Endothelial cell of umbilical vein (primary cell): Measurements from ENCODE around the gene TTC21A. TPM values are rescaled to one million over a fixed set of nuclear protein-coding genes. Genes with fewer than 3 reads are reported as not detected.

ENCODE experiments used
- BruUV-seq: library from RNA; stranded (reverse); fragments of 400-500 nt; replicated peaks from 2 replicates; lab custom pipeline; 2021; lab: Mats Ljungman, UMichigan
- CTCF ChIA-PET: fragments of 300-600, 350-600 bp; sonication (Branson Sonifier 250); formaldehyde crosslinking; loops from one replicate; lab custom pipeline; 2021; ENCODE audit warnings: antibody characterized with exemption, inconsistent platforms; lab: Charles Lee
- POLR2A ChIA-PET: fragments of 300-600, 350-600 bp; sonication (Branson Sonifier 250); formaldehyde crosslinking; loops from one replicate; lab custom pipeline; 2021; ENCODE audit warnings: antibody characterized with exemption, inconsistent platforms; lab: Charles Lee
- DNase-seq: peaks from one replicate; pipeline ENCODE4 v3.0.0-alpha.2; 2011; ENCODE audit warnings: low read depth, low spot score
- FAIRE-seq: peaks from 2 replicates; lab custom pipeline; 2011; peaks lifted over from hg19 to GRCh38; lab: Jason Lieb, UNC
- H2AFZ ChIP-seq: 2 replicates; pipeline ENCODE4 v1.6.0; 2012; ENCODE audit warnings: low read depth, low read length, control low read depth, inconsistent platforms
- H3K27ac ChIP-seq: 2 replicates; pipeline ENCODE4 v1.5.1; 2011; ENCODE audit warnings: low read depth, mild to moderate bottlenecking, control low read depth, low read length, moderate library complexity; ENCODE audit not compliant: insufficient read depth
- H3K27me3 ChIP-seq, 2 experiments: 2 replicates each; pipeline versions ENCODE4 v1.6.0 to v1.6.1; 2011; ENCODE audit warnings: low read length in 2 of 2, mixed read lengths in 1 of 2; ENCODE audit not compliant: control insufficient read depth in 2 of 2, insufficient read depth in 2 of 2
- H3K36me3 ChIP-seq, 2 experiments: 2 replicates in 1 of 2; 3 replicates in 1 of 2; pipeline ENCODE4 v1.5.1; 2011; ENCODE audit warnings: low read length in 2 of 2, mild to moderate bottlenecking in 1 of 2, moderate library complexity in 1 of 2; ENCODE audit not compliant: control insufficient read depth in 2 of 2, insufficient read depth in 2 of 2; ENCODE audit errors: extremely low read depth in 1 of 2
- H3K4me1 ChIP-seq: 3 replicates; pipeline ENCODE4 v1.5.1; 2011; ENCODE audit warnings: mild to moderate bottlenecking, low read length; ENCODE audit not compliant: control insufficient read depth, insufficient read depth; ENCODE audit errors: extremely low read depth
- H3K4me2 ChIP-seq: 2 replicates; pipeline ENCODE4 v1.6.1; 2011; ENCODE audit warnings: low read length, control low read depth, mixed read lengths; ENCODE audit not compliant: insufficient read depth
- H3K4me3 ChIP-seq, 3 experiments: fragments of 200-600 bp in 1 of 3; sonication (generic), shearing (Covaris generic) in 1 of 3; replicated peaks in 1 of 3; 2 replicates each; pipeline ENCODE4 v1.5.1; 2011 to 2016; ENCODE audit warnings: control low read depth in 3 of 3, low read length in 3 of 3, mild to moderate bottlenecking in 2 of 3, inconsistent platforms in 1 of 3, low read depth in 1 of 3, moderate library complexity in 1 of 3; ENCODE audit not compliant: insufficient read depth in 1 of 3
- H3K79me2 ChIP-seq: 2 replicates; pipeline ENCODE4 v1.6.0; 2012; ENCODE audit warnings: low read length, inconsistent platforms; ENCODE audit not compliant: control insufficient read depth, insufficient read depth
- H3K9ac ChIP-seq: replicated peaks from 2 replicates; pipeline ENCODE3; 2011; ENCODE audit warnings: low read length, control low read depth; ENCODE audit not compliant: insufficient read depth; ENCODE audit errors: extremely low read depth
- H3K9me1 ChIP-seq: replicated peaks from 3 replicates; pipeline ENCODE4 v1.6.0; 2011; ENCODE audit warnings: mild to moderate bottlenecking, low read length; ENCODE audit not compliant: control insufficient read depth, insufficient read depth; ENCODE audit errors: extremely low read depth
- H3K9me3 ChIP-seq: replicated peaks from 2 replicates; pipeline ENCODE4 v1.5.1; 2012; ENCODE audit warnings: low read length, inconsistent platforms; ENCODE audit not compliant: control insufficient read depth, insufficient read depth
- H4K20me1 ChIP-seq: replicated peaks from 2 replicates; pipeline ENCODE3; 2011; ENCODE audit warnings: mild to moderate bottlenecking, low read length; ENCODE audit not compliant: control insufficient read depth, insufficient read depth; ENCODE audit errors: extremely low read depth
- EZH2 ChIP-seq: IDR thresholded peaks from 2 replicates; pipeline ENCODE4 v1.6.1; 2012; ENCODE audit warnings: borderline replicate concordance, low read depth, mild to moderate bottlenecking, moderate library complexity, low read length, inconsistent platforms; ENCODE audit not compliant: severe bottlenecking
- FOS ChIP-seq: IDR thresholded peaks from 2 replicates; pipeline ENCODE4 v1.6.1; 2011; ENCODE audit warnings: mild to moderate bottlenecking, low read length, moderate library complexity, borderline replicate concordance; ENCODE audit not compliant: insufficient read depth
- GATA2 ChIP-seq: IDR thresholded peaks from 2 replicates; pipeline ENCODE4 v1.7.0; 2011; ENCODE audit warnings: low read depth, mild to moderate bottlenecking, moderate library complexity, mixed read lengths, low read length; ENCODE audit not compliant: insufficient read length, insufficient read depth
- JUN ChIP-seq: IDR thresholded peaks from 2 replicates; pipeline ENCODE4 v1.6.1; 2011; ENCODE audit warnings: borderline replicate concordance, low read depth; ENCODE audit not compliant: insufficient read length, insufficient read depth
- MYC ChIP-seq: IDR thresholded peaks from one replicate; pipeline ENCODE4 v1.6.1; 2011; ENCODE audit warnings: mild to moderate bottlenecking, low read depth, low read length
- POLR2A ChIP-seq: IDR thresholded peaks from 2 replicates; pipeline ENCODE4 v1.6.1; 2012; ENCODE audit warnings: low read depth, mild to moderate bottlenecking, control low read depth, low read length
- POLR2AphosphoS5 ChIP-seq: IDR thresholded peaks from 2 replicates; pipeline ENCODE4 v1.6.1; 2012; ENCODE audit warnings: low read depth, mild to moderate bottlenecking, control low read depth, low read length, moderate library complexity; ENCODE audit not compliant: insufficient read depth
- dilution Hi-C: fragments of 300-500 bp; cut with MboI; formaldehyde crosslinking; loops from one replicate; pipeline ENCODE4 v1.15.0; 2019; ENCODE audit warnings: low sequenced_read_pairs; ENCODE audit not compliant: extremely low pct_ligation_motif_present
- intact Hi-C: fragments of 100-400 bp; cut with micrococcal nuclease; formaldehyde crosslinking; loops from one replicate; pipeline ENCODE4 v1.10.0; 2022
- polyA plus RNA-seq, 4 experiments: library from polyadenylated mRNA; depleted of rRNA in 3 of 4; stranded (reverse) in 3 of 4; unstranded in 1 of 4; fragments of >200 nt; gene quantifications; 2 replicates each; pipeline versions ENCODE4 v1.2.1 to v1.2.3, GENCODE V29; 2011 to 2012; ENCODE audit warnings: missing spikeins in 1 of 4
- total RNA-seq: library from RNA; stranded (reverse); gene quantifications from 2 replicates; pipeline ENCODE4 v1.2.3, GENCODE V29; 2021
- TF ChIP-seq, protein P1 (sequence below), 2 donors: IDR thresholded peaks; 1 replicate in 1 of 2; 2 replicates in 1 of 2; pipeline ENCODE4 v1.5.1; 2011; ENCODE audit warnings: low read length in 2 of 2, mild to moderate bottlenecking in 2 of 2, moderate library complexity in 2 of 2, control low read depth in 1 of 2, inconsistent platforms in 1 of 2, low read depth in 1 of 2; ENCODE audit not compliant: insufficient read depth in 1 of 2; ENCODE audit errors: extremely low read depth in 1 of 2
- TF ChIP-seq, protein P2 (sequence below): IDR thresholded peaks from 2 replicates; pipeline ENCODE4 v1.6.1; 2011; ENCODE audit not compliant: insufficient read depth, insufficient read length

The TTC21A gene
- total and polyA plus RNA-seq, 2 donors (not counting 3 experiments of a cell fraction or from before 2014, with no cell fraction given) = 4.7 to 7.8 TPM

DNA sequence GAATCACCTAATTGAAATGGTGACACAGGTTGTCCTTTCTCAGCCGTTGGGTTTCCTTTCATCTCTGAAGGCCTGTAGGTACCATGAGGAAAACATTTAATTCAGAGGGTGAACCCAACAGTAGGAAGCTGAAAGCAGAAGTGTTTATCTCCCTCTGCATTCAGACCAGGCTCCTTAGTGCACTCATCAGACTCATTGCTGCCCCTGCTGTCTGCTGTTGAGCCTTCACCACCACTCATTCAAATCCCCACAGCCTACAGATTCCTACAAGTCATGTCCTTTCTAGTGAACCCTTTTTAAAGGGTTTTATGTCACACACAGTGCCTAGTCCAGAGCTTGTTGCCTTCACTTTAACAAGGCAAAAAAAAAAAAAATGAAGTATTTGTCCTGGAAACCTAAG is 42.3 kb upstream of the TTC21A start:
- peaks cover 3 to 6% of the 10 kb centered on the region in 2 experiments for H3K36me3 ChIP-seq
- H3K4me2 ChIP-seq = no peak overlapping the region
- no TSS peak for BruUV-seq
- intact Hi-C loops (no loop called here), dilution Hi-C loops (no loop called here)
- FAIRE-seq (peak; percentile 18), DNase-seq (peak; percentile 29)
- H3K27ac ChIP-seq = no peak overlapping the region
- H3K9me3 ChIP-seq = no peaks in the 10 kb centered on the region
- no peak for TF ChIP-seq MYC
- no peak for TF ChIP-seq POLR2A
- TF ChIP-seq, protein P1, sequence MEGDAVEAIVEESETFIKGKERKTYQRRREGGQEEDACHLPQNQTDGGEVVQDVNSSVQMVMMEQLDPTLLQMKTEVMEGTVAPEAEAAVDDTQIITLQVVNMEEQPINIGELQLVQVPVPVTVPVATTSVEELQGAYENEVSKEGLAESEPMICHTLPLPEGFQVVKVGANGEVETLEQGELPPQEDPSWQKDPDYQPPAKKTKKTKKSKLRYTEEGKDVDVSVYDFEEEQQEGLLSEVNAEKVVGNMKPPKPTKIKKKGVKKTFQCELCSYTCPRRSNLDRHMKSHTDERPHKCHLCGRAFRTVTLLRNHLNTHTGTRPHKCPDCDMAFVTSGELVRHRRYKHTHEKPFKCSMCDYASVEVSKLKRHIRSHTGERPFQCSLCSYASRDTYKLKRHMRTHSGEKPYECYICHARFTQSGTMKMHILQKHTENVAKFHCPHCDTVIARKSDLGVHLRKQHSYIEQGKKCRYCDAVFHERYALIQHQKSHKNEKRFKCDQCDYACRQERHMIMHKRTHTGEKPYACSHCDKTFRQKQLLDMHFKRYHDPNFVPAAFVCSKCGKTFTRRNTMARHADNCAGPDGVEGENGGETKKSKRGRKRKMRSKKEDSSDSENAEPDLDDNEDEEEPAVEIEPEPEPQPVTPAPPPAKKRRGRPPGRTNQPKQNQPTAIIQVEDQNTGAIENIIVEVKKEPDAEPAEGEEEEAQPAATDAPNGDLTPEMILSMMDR (IDR thresholded peaks at IDR 0.05; ENCODE audit: extremely low read depth in 1 of 2, insufficient read depth in 1 of 2, low read depth in 1 of 2, low read length in 2 of 2) = peak in 1 of 2 donors; percentile 56
- TF ChIP-seq GATA2 = no peak
- ChIA-PET CTCF (interaction anchor here (0.6 kb wide), 1 partner anchor 8 kb away, joined by 3 read pairs; no protein-coding TSS in a partner anchor), POLR2A (no interaction called here)
- H2AFZ ChIP-seq = no peak overlapping the region
- no peaks in the 10 kb centered on the region for H4K20me1 ChIP-seq
- peaks cover 3% of the 10 kb centered on the region for H3K9me1 ChIP-seq
- no peaks in the 10 kb centered on the region for H3K4me1 ChIP-seq
- no peaks in the 10 kb centered on the region for H3K27me3 ChIP-seq
- no peak overlapping the region for H3K4me3 ChIP-seq
- peaks cover 2% of the 10 kb centered on the region for H3K79me2 ChIP-seq
- no peak overlapping the region for H3K9ac ChIP-seq

DNA sequence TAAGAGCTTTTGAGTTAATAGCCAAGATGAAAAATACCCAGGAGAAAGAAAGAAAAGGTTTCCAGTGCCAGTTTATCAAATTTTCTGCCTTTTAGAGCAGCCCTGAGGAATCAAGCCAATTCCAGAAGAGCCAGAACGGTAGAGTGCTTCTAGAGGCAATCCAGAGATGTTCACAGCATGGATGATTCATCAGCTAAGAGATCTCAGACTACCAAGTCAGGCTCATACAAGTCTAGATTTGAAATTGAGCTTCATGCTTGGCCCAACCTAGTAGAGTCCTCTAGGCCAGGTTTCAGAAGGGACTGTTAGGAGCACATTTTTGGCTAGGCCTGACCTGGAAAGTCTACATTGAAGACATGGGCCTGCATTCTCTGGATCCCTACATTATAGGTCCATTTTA is 40.2 kb upstream of the TTC21A start:
- no TSS peak for BruUV-seq

More for the DNA sequence above, 40.2 kb upstream of the TTC21A start:
- ChIA-PET CTCF (interaction anchor here (1.0 to 1.4 kb wide), 2 partner anchors 14 to 224 kb away, joined by 3 read pairs; no protein-coding TSS in a partner anchor), POLR2A (no interaction called here)
- H3K4me1 ChIP-seq = no peaks in the 10 kb centered on the region
- FAIRE-seq = no peak
- no peak overlapping the region for H3K4me3 ChIP-seq
- H2AFZ ChIP-seq = no peak overlapping the region
- dilution Hi-C loops = no loop called here
- no peaks in the 10 kb centered on the region for H4K20me1 ChIP-seq
- peaks cover 3% of the 10 kb centered on the region for H3K9me1 ChIP-seq
- intact Hi-C loops = no loop called here
- H3K4me2 ChIP-seq = no peak overlapping the region
- no peak overlapping the region for H3K27ac ChIP-seq
- no peaks in the 10 kb centered on the region for H3K9me3 ChIP-seq
- H3K9ac ChIP-seq = no peak overlapping the region
- no peak for DNase-seq
- H3K36me3 ChIP-seq = peaks cover 3 to 8% of the 10 kb centered on the region in 2 experiments
- H3K79me2 ChIP-seq = no peaks in the 10 kb centered on the region
- H3K27me3 ChIP-seq = no peaks in the 10 kb centered on the region
- TF ChIP-seq POLR2A (no peak), POLR2AphosphoS5 (no peak), JUN (no peak), MYC (no peak), FOS (no peak), EZH2 (no peak), GATA2 (no peak)
- TF ChIP-seq, protein P2, sequence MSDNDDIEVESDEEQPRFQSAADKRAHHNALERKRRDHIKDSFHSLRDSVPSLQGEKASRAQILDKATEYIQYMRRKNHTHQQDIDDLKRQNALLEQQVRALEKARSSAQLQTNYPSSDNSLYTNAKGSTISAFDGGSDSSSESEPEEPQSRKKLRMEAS = no peak
- TF ChIP-seq, protein P1 (IDR thresholded peaks at IDR 0.05; ENCODE audit: extremely low read depth in 1 of 2, insufficient read depth in 1 of 2, low read depth in 1 of 2, low read length in 2 of 2) = no peak
